Bronchial epithelial cell (primary cell): ENCODE measurements around the gene NEK3. TPM values are rescaled to one million over a fixed set of nuclear protein-coding genes. Genes with fewer than 3 reads are reported as not detected.

Experiments
- DNase-seq: peaks from one replicate; pipeline ENCODE4 v3.0.0-alpha.2; 2010; ENCODE audit warnings: low read depth
- FAIRE-seq: peaks from 2 replicates; lab custom pipeline; 2011; peaks lifted over from hg19 to GRCh38; lab: Jason Lieb, UNC
- H3K27me3 ChIP-seq: 2 replicates; pipeline ENCODE4 v1.5.1; 2011; ENCODE audit warnings: low read length; ENCODE audit not compliant: control insufficient read depth, insufficient read depth
- H3K36me3 ChIP-seq: 2 replicates; pipeline ENCODE4 v1.5.1; 2011; ENCODE audit warnings: low read length; ENCODE audit not compliant: control insufficient read depth, insufficient read depth
- H3K4me3 ChIP-seq: 2 replicates; pipeline ENCODE4 v1.5.1; 2011; ENCODE audit warnings: mild to moderate bottlenecking, low read depth, low read length, control low read depth
- total RNA-seq: library from RNA; depleted of rRNA; stranded (reverse); fragments of >200 nt; gene quantifications from 2 replicates; pipeline ENCODE4 v1.2.1, GENCODE V29; 2014
- TF ChIP-seq, protein P1 (sequence below): IDR thresholded peaks from 2 replicates; pipeline ENCODE4 v1.5.1; 2011; ENCODE audit warnings: mild to moderate bottlenecking, moderate library complexity, low read length, control low read depth, inconsistent platforms; ENCODE audit not compliant: insufficient read depth, severe bottlenecking

The NEK3 gene
- total RNA-seq, 1 donor from 2014 or later, result 6.8 TPM

DNA sequence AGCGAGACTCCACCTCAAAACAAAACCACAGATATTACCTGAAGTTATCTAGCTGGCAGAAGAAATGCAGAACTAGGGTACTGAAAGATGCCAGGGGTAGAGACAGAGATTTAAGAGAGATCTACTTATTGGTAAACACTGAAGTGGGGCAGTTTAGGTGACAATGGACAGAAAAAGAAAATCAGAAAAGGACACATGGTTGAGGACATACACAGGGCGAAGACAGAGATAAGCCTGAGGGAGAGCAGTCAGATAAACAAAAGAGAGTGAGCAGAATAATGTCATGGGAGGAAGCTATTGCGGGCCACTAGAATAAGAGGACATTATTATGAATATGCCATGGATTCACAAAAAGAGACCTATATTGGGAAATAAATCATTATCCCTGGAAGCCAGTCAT is 33.9 kb downstream of the NEK3 start:
- TF ChIP-seq, protein P1, sequence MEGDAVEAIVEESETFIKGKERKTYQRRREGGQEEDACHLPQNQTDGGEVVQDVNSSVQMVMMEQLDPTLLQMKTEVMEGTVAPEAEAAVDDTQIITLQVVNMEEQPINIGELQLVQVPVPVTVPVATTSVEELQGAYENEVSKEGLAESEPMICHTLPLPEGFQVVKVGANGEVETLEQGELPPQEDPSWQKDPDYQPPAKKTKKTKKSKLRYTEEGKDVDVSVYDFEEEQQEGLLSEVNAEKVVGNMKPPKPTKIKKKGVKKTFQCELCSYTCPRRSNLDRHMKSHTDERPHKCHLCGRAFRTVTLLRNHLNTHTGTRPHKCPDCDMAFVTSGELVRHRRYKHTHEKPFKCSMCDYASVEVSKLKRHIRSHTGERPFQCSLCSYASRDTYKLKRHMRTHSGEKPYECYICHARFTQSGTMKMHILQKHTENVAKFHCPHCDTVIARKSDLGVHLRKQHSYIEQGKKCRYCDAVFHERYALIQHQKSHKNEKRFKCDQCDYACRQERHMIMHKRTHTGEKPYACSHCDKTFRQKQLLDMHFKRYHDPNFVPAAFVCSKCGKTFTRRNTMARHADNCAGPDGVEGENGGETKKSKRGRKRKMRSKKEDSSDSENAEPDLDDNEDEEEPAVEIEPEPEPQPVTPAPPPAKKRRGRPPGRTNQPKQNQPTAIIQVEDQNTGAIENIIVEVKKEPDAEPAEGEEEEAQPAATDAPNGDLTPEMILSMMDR, result no peak
- no peaks in the 10 kb centered on the region for H3K36me3 ChIP-seq
- FAIRE-seq, result no peak
- H3K4me3 ChIP-seq, result no peak overlapping the region
- DNase-seq, result no peak
- peaks cover 2% of the 10 kb centered on the region for H3K27me3 ChIP-seq

DNA sequence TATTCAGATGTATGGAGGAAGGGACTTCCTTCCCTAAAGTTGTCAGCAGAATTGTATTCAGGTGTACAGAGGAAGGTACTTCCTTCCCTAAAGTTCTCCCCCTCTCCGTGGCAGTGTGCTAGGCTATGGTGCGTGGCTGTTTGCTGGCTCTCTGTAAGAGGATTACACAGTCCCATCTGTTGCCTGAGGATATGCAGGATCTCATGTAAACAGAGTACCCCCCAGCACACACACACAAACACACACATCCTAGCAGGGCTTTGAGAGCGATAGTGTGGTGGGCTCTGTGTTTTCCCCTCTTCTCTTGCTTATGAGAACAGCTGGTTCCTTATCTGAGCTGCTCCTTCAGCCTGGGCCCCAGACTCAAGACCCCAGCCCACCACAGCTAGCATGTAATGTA is 40.8 kb downstream of the NEK3 start:
- H3K27me3 ChIP-seq, result peaks cover 2% of the 10 kb centered on the region
- no peak for FAIRE-seq
- TF ChIP-seq, protein P1, result no peak
- DNase-seq, result no peak
- no peaks in the 10 kb centered on the region for H3K36me3 ChIP-seq
- no peak overlapping the region for H3K4me3 ChIP-seq

DNA sequence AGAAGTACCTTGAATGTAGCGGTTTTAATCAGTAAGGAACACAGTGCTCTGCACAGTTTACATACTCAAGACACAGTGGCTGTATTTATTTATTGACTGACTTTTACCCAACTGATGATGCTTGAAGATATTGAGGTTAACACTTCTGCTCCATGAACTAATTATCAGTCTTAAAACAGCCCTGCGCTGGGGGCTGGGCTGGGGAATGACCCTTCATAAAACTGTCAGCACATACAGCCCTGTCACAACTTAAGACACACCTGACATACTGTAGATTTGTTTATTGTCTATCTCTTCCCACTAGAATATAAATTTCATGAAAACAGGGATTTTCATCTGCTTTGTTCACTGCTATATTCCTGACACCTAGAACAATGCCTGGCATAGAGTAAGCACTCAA is 41.3 kb downstream of the NEK3 start:
- FAIRE-seq (no peak), DNase-seq (no peak)
- Histone ChIP-seq H3K4me3 (no peak overlapping the region), H3K27me3 (peaks cover 2% of the 10 kb centered on the region), H3K36me3 (no peaks in the 10 kb centered on the region)
- TF ChIP-seq, protein P1, result no peak

DNA sequence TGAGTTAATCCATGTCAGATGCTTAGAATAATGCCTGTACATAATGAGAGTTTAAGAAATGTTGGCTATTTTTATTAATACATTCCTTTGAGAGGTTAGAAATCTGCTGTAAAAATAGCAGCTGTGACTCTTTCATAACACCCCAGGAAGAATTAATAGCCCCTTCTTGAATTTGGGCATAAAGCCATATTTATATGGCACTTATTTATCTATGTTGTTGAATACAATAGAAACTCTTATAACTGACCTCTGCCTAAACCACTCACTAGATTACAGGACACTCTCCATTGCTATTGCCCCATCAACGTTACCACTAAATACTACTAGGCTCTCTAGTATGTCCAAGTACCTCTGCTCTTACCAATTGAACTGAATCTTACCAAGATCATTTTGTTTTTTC is 46.8 kb downstream of the NEK3 start:
- TF ChIP-seq, protein P1, result no peak
- no peak overlapping the region for H3K4me3 ChIP-seq
- H3K27me3 ChIP-seq, result no peaks in the 10 kb centered on the region
- no peak for FAIRE-seq
- H3K36me3 ChIP-seq, result no peaks in the 10 kb centered on the region
- DNase-seq, result no peak

DNA sequence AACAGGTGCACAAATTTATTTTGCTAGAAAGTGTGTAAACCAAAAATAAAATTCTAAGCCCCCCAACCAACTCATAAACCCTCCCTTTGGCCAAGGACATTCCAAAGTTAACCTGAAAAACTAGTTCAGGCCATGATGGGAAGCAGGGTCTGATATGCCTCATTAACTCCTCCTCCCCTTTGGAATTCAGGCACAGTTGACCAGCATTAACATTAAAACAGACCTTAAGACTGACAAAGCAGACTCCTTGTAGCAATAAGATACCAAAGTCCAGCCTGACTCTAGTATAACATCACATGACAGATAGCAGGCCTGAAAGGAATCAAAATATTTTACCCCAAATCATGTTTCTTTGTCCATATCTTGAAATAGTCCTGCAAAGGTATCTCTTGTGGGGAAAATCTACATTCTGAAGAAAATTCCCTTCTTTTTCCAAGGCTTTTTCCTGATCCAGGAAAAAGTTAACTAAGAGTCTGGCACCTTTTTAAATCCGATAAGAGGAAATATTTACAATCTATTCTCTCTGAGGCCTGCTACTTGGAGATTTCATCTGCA is 50.2 kb downstream of the NEK3 start:
- no peak for FAIRE-seq

More for the DNA sequence above, 50.2 kb downstream of the NEK3 start:
- H3K4me3 ChIP-seq, result no peak overlapping the region
- DNase-seq, result no peak
- H3K27me3 ChIP-seq, result no peaks in the 10 kb centered on the region
- no peaks in the 10 kb centered on the region for H3K36me3 ChIP-seq
- TF ChIP-seq, protein P1, result no peak
